SU-DHL-6 (cell line): Measurements from ENCODE around the gene MPHOSPH9.
"Not testable (repeated sequence)": the region's sequence is repeated elsewhere in the genome, so short reads cannot be mapped to it uniquely, and the experiment has no call there.

Source experiments
- H2AFZ ChIP-seq: fragments of 200-600 bp; sonication (generic); 2 replicates; pipeline ENCODE4 v1.6.1; 2014; ENCODE audit warnings: low read depth, mild to moderate bottlenecking, moderate library complexity, mixed read lengths, antibody characterized with exemption, low read length; ENCODE audit not compliant: severe bottlenecking
- H3F3A ChIP-seq: fragments of 200-600 bp; shearing (Covaris generic); 2 replicates; pipeline ENCODE4 v1.6.0; 2016; ENCODE audit warnings: antibody characterized with exemption, mild to moderate bottlenecking; ENCODE audit not compliant: insufficient read depth
- H3K27ac ChIP-seq: fragments of 200-600 bp; sonication (generic); 2 replicates; pipeline ENCODE4 v1.5.1; 2016; ENCODE audit warnings: low read depth, mild to moderate bottlenecking, low read length, moderate library complexity, mixed read lengths
- H3K27me3 ChIP-seq: fragments of 200-600 bp; sonication (generic), shearing (Covaris generic); 2 replicates; pipeline ENCODE4 v1.6.0; 2014; ENCODE audit warnings: mild to moderate bottlenecking, low read length
- H3K36me3 ChIP-seq: fragments of 200-600 bp; sonication (generic); 2 replicates; pipeline ENCODE4 v1.6.1; 2014; ENCODE audit warnings: mild to moderate bottlenecking, low read length, mixed read lengths
- H3K4me2 ChIP-seq: fragments of 300-600, 200-600 bp; shearing (Covaris generic), sonication (generic); 2 replicates; pipeline ENCODE4 v1.6.0; 2014; ENCODE audit warnings: low read length, low read depth, mild to moderate bottlenecking; ENCODE audit not compliant: poor library complexity, severe bottlenecking
- H3K4me3 ChIP-seq: fragments of 200-600 bp; sonication (generic); 2 replicates; pipeline ENCODE4 v1.5.1; 2014; ENCODE audit warnings: antibody characterized with exemption, low read length, mild to moderate bottlenecking, mixed read lengths; ENCODE audit not compliant: insufficient read depth, poor library complexity, severe bottlenecking
- H3K79me2 ChIP-seq: fragments of 200-600 bp; sonication (generic); 2 replicates; pipeline ENCODE4 v1.6.1; 2014; ENCODE audit warnings: mild to moderate bottlenecking, low read length, moderate library complexity; ENCODE audit not compliant: insufficient read depth
- H3K9ac ChIP-seq: fragments of 200-600 bp; sonication (generic); 2 replicates; pipeline ENCODE4 v1.7.0; 2014; ENCODE audit warnings: mild to moderate bottlenecking, low read length
- H3K9me2 ChIP-seq: fragments of 200-600 bp; sonication (generic); replicated peaks from 2 replicates; pipeline ENCODE4 v1.6.1; 2014; ENCODE audit warnings: low read length; ENCODE audit not compliant: insufficient read depth
- H3K9me3 ChIP-seq: fragments of 200-600 bp; sonication (generic); 2 replicates; pipeline ENCODE4 v1.6.1; 2014; ENCODE audit warnings: low read length, mixed read lengths; ENCODE audit not compliant: insufficient read depth
- H4K20me1 ChIP-seq: fragments of 200-600 bp; sonication (generic); 2 replicates; pipeline ENCODE4 v1.6.1; 2014; ENCODE audit warnings: low read depth, mild to moderate bottlenecking, antibody characterized with exemption, low read length, moderate library complexity, mixed read lengths
- CTCF ChIP-seq: fragments of 200-600 bp; sonication (generic); IDR thresholded peaks from one replicate; pipeline ENCODE4 v1.5.1; 2017; ENCODE audit warnings: antibody characterized with exemption, mild to moderate bottlenecking, low read length, moderate library complexity; ENCODE audit not compliant: insufficient read depth, poor library complexity, severe bottlenecking
- EZH2phosphoT487 ChIP-seq: fragments of 200-600 bp; sonication (generic), shearing (Covaris generic); conservative IDR thresholded peaks from 2 replicates; pipeline ENCODE4 v1.6.1; 2018; ENCODE audit warnings: mild to moderate bottlenecking, antibody characterized with exemption, low read length, moderate library complexity, mixed read lengths

The MPHOSPH9 gene

GRCh38 chr12:123258593-123258992 lies 25.7 kb upstream of the MPHOSPH9 start:
- TF ChIP-seq EZH2phosphoT487 (no peak), CTCF (no peak)
- Histone ChIP-seq H3K9ac (no peak overlapping the region), H3F3A (peaks cover 7% of the 10 kb centered on the region; the same call in 1 of the 2 replicates), H3K4me2 (no peak overlapping the region), H3K4me3 (no peak overlapping the region), H3K9me3 (no peaks in the 10 kb centered on the region), H3K27me3 (no peaks in the 10 kb centered on the region), H3K36me3 (peaks cover 10% of the 10 kb centered on the region), H4K20me1 (no peaks in the 10 kb centered on the region), H3K9me2 (no peaks in the 10 kb centered on the region), H3K79me2 (peaks cover 1% of the 10 kb centered on the region; the same call in 1 of the 2 replicates), H2AFZ (no peak overlapping the region), H3K27ac (no peak overlapping the region)

GRCh38 chr12:123254853-123255446 lies 22.0 kb upstream of the MPHOSPH9 start:
- Histone ChIP-seq H3K4me3 (no peak overlapping the region), H3K79me2 (peaks cover 28% of the 10 kb centered on the region), H3K36me3 (peaks cover 10% of the 10 kb centered on the region), H3F3A (peaks cover 7% of the 10 kb centered on the region; the same call in 1 of the 2 replicates), H2AFZ (no peak overlapping the region), H3K4me2 (no peak overlapping the region), H3K27me3 (no peaks in the 10 kb centered on the region), H3K9ac (no peak overlapping the region), H3K27ac (no peak overlapping the region), H3K9me2 (no peaks in the 10 kb centered on the region), H3K9me3 (no peaks in the 10 kb centered on the region), H4K20me1 (no peaks in the 10 kb centered on the region; the same call in 1 of the 2 replicates)
- TF ChIP-seq CTCF, result no peak
- TF ChIP-seq EZH2phosphoT487, result no peak

- peaks cover 38% of the 10 kb centered on the region for H3K79me2 ChIP-seq
- no peaks in the 10 kb centered on the region for H3K27me3 ChIP-seq
- H3K9me2 ChIP-seq, result no peaks in the 10 kb centered on the region
- H3F3A ChIP-seq, result peaks cover 7% of the 10 kb centered on the region; the same call in 1 of the 2 replicates
- H3K9me3 ChIP-seq, result no peaks in the 10 kb centered on the region
- H3K9ac ChIP-seq, result no peak overlapping the region
- H3K27ac ChIP-seq, result no peak overlapping the region
- no peak overlapping the region for H2AFZ ChIP-seq
- no peak overlapping the region for H3K4me2 ChIP-seq
- H3K36me3 ChIP-seq, result peaks cover 10% of the 10 kb centered on the region
- no peak overlapping the region for H3K4me3 ChIP-seq
- H4K20me1 ChIP-seq, result no peaks in the 10 kb centered on the region; the same call in 1 of the 2 replicates
- no peak for TF ChIP-seq EZH2phosphoT487
- TF ChIP-seq CTCF, result no peak
Measured at GRCh38 chr12:123253641-123254459, 20.9 kb upstream of the MPHOSPH9 start.

- not testable (repeated sequence) for H3K9ac ChIP-seq, H2AFZ ChIP-seq, H3K4me2 ChIP-seq, H3K9me3 ChIP-seq, H3K27ac ChIP-seq, H4K20me1 ChIP-seq, H3K27me3 ChIP-seq, H3K36me3 ChIP-seq, H3K4me3 ChIP-seq, H3K9me2 ChIP-seq, H3F3A ChIP-seq
- peaks cover 52% of the 10 kb centered on the region for H3K79me2 ChIP-seq
Measured at GRCh38 chr12:123252365-123252764, 19.4 kb upstream of the MPHOSPH9 start.
